OCI-LY3 (cell line): ENCODE results near the gene PDE4D.

ENCODE experiments used
- CTCF ChIP-seq: fragments of 200-600, 300-600 bp; sonication (generic); IDR thresholded peaks from 2 replicates; pipeline ENCODE4 v1.5.1; 2014; ENCODE audit warnings: antibody characterized with exemption, low read length, low read depth
- EZH2phosphoT487 ChIP-seq: fragments of 200-600 bp; shearing (Covaris generic); IDR thresholded peaks from 2 replicates; pipeline ENCODE4 v1.6.1; 2018; ENCODE audit warnings: antibody characterized with exemption, mixed run types, low read depth

GRCh38 chr5:59685793-59686192 lies 207.7 kb downstream of the PDE4D start:
- no peak for TF ChIP-seq CTCF
- TF ChIP-seq EZH2phosphoT487: no peak
